SK-N-SH (cell line): ENCODE data around the gene IL18R1. TPM values are rescaled to one million over a fixed set of nuclear protein-coding genes. Genes with fewer than 3 reads are reported as not detected.

Source experiments
- CTCF ChIA-PET: fragments of 300-600, 350-600 bp; formaldehyde crosslinking; extraction: SDS; loops from one replicate; lab custom pipeline; 2021; lab: Yijun Ruan, JAX
- POLR2A ChIA-PET: fragments of 350-600 bp; sonication (Branson Sonifier 250); formaldehyde crosslinking; extraction: SDS; loops from one replicate; lab custom pipeline; 2020; ENCODE audit warnings: antibody characterized with exemption, inconsistent platforms; lab: Yijun Ruan, JAX
- DNase-seq: peaks from one replicate; pipeline ENCODE4 v3.0.0; 2012
- H2AFZ ChIP-seq: fragments of 200-600 bp; sonication (generic); 2 replicates; pipeline ENCODE4 v1.8.1; 2016; ENCODE audit warnings: antibody characterized with exemption, mild to moderate bottlenecking, low read depth
- H3F3A ChIP-seq: fragments of 200-600 bp; sonication (generic); replicated peaks from 2 replicates; pipeline ENCODE3; 2016; ENCODE audit warnings: antibody characterized with exemption, mild to moderate bottlenecking; ENCODE audit not compliant: insufficient read depth
- H3K27ac ChIP-seq, 2 experiments: fragments of 200-500 bp in 1 of 2; fragments of 200-600 bp in 1 of 2; sonication (Bioruptor generic) in 1 of 2; sonication (generic), shearing (Covaris generic) in 1 of 2; 2 replicates each; pipeline versions ENCODE4 v1.5.1 to v1.6.1; 2014 to 2016; ENCODE audit warnings: low read depth in 2 of 2, inconsistent platforms in 1 of 2, low read length in 1 of 2, mild to moderate bottlenecking in 1 of 2, mixed read lengths in 1 of 2
- H3K27me3 ChIP-seq: fragments of 200-600 bp; sonication (generic), shearing (Covaris generic); 2 replicates; pipeline ENCODE4 v1.6.1; 2016; ENCODE audit warnings: mixed run types; ENCODE audit not compliant: insufficient read depth
- H3K36me3 ChIP-seq, 2 experiments: fragments of 200-500 bp in 1 of 2; fragments of 200-600 bp in 1 of 2; sonication (Bioruptor generic) in 1 of 2; sonication (generic) in 1 of 2; replicated peaks in 1 of 2; 2 replicates each; pipeline versions ENCODE3 to v1.5.1; 2014 to 2016; ENCODE audit warnings: low read length in 1 of 2, mild to moderate bottlenecking in 1 of 2; ENCODE audit not compliant: insufficient read depth in 2 of 2, control insufficient read depth in 1 of 2
- H3K4me1 ChIP-seq, 2 experiments: fragments of 200-500 bp in 1 of 2; fragments of 200-600 bp in 1 of 2; sonication (Bioruptor generic) in 1 of 2; sonication (generic), shearing (Covaris generic) in 1 of 2; 2 replicates each; pipeline versions ENCODE4 v1.5.1 to v1.6.1; 2014 to 2016; ENCODE audit warnings: low read depth in 1 of 2, low read length in 1 of 2, mixed run types in 1 of 2; ENCODE audit not compliant: insufficient read depth in 2 of 2, control insufficient read depth in 1 of 2
- H3K4me2 ChIP-seq: fragments of 200-600 bp; sonication (generic), shearing (Covaris generic); 2 replicates; pipeline ENCODE4 v1.6.1; 2017; ENCODE audit warnings: mixed run types
- H3K4me3 ChIP-seq, 2 experiments: fragments of 200-500 bp in 1 of 2; fragments of 200-600 bp in 1 of 2; sonication (Bioruptor generic) in 1 of 2; sonication (generic), shearing (Covaris generic) in 1 of 2; 2 replicates each; pipeline versions ENCODE4 v1.5.1 to v1.8.1; 2014 to 2016; ENCODE audit warnings: low read depth in 2 of 2, inconsistent platforms in 1 of 2, low read length in 1 of 2, mild to moderate bottlenecking in 1 of 2, mixed read lengths in 1 of 2, moderate library complexity in 1 of 2
- H3K79me2 ChIP-seq: fragments of 200-600 bp; sonication (generic); 2 replicates; pipeline ENCODE4 v1.8.1; 2017; ENCODE audit warnings: mild to moderate bottlenecking; ENCODE audit not compliant: insufficient read depth
- H3K9ac ChIP-seq: fragments of 200-600 bp; sonication (generic); 2 replicates; pipeline ENCODE4 v1.6.1; 2017; ENCODE audit warnings: mixed run types
- H3K9me2 ChIP-seq: fragments of 200-600 bp; sonication (generic); 2 replicates; pipeline ENCODE4 v1.6.1; 2017; ENCODE audit warnings: mixed run types
- H3K9me3 ChIP-seq: fragments of 200-600 bp; sonication (generic); 2 replicates; pipeline ENCODE4 v1.6.1; 2017; ENCODE audit warnings: mixed run types, mild to moderate bottlenecking, moderate library complexity
- H4K20me1 ChIP-seq: fragments of 200-600 bp; sonication (generic); 2 replicates; pipeline ENCODE4 v1.6.1; 2017; ENCODE audit warnings: mild to moderate bottlenecking, mixed run types; ENCODE audit not compliant: insufficient read depth
- CHD2 ChIP-seq: fragments of 150-350 bp; IDR thresholded peaks from 2 replicates; pipeline ENCODE4 v1.6.1; 2018; ENCODE audit warnings: low read length; ENCODE audit not compliant: partially characterized antibody
- CTCF ChIP-seq: fragments of 200-600 bp; sonication (generic); IDR thresholded peaks from 2 replicates; pipeline ENCODE4 v1.6.1; 2017; ENCODE audit warnings: antibody characterized with exemption, mild to moderate bottlenecking, moderate library complexity
- FOXJ3 ChIP-seq: sonication (generic); formaldehyde crosslinking; IDR thresholded peaks from 2 replicates; pipeline ENCODE4 v1.5.1; 2020; ENCODE audit warnings: mild to moderate bottlenecking, missing genetic modification reagents
- GABPA ChIP-seq: IDR thresholded peaks from 2 replicates; pipeline ENCODE4 v1.4.0; 2012; ENCODE audit warnings: low read depth, mild to moderate bottlenecking
- GATA2 ChIP-seq: sonication (generic); formaldehyde crosslinking; IDR thresholded peaks from 2 replicates; pipeline ENCODE4 v1.5.0; 2020; ENCODE audit warnings: mild to moderate bottlenecking, missing genetic modification reagents
- IRF3 ChIP-seq: fragments of 150-350 bp; IDR thresholded peaks from 2 replicates; pipeline ENCODE4 v1.6.1; 2016; ENCODE audit warnings: mild to moderate bottlenecking, low read depth, low read length
- JUND ChIP-seq: IDR thresholded peaks from 2 replicates; pipeline ENCODE4 v1.4.0; 2012
- MXI1 ChIP-seq: IDR thresholded peaks from 2 replicates; pipeline ENCODE4 v1.6.1; 2012; ENCODE audit warnings: mild to moderate bottlenecking, low read depth, low read length, improper control_type of control experiment
- NRF1 ChIP-seq: IDR thresholded peaks from 2 replicates; pipeline ENCODE4 v1.6.1; 2012; ENCODE audit warnings: low read depth, mild to moderate bottlenecking, low read length
- PBX3 ChIP-seq: IDR thresholded peaks from 2 replicates; pipeline ENCODE4; 2012
- RAD21 ChIP-seq: IDR thresholded peaks from 2 replicates; pipeline ENCODE4 v1.6.1; 2012; ENCODE audit warnings: mild to moderate bottlenecking, low read length
- RCOR1 ChIP-seq: fragments of 150-350 bp; IDR thresholded peaks from 2 replicates; pipeline ENCODE4 v1.6.1; 2017; ENCODE audit warnings: antibody characterized with exemption, low read length
- SIN3A ChIP-seq: IDR thresholded peaks from 2 replicates; pipeline ENCODE4 v1.6.1; 2012; ENCODE audit warnings: low read depth, mild to moderate bottlenecking, low read length, moderate library complexity, borderline replicate concordance
- TAF1 ChIP-seq: IDR thresholded peaks from 2 replicates; pipeline ENCODE4 v1.6.1; 2012; ENCODE audit warnings: low read depth, mild to moderate bottlenecking, low read length, moderate library complexity, borderline replicate concordance
- TCF12 ChIP-seq: IDR thresholded peaks from 2 replicates; pipeline ENCODE4 v1.4.0; 2012
- TEAD4 ChIP-seq: IDR thresholded peaks from 2 replicates; pipeline ENCODE4 v1.4.0; 2012; ENCODE audit warnings: mild to moderate bottlenecking, borderline replicate concordance; ENCODE audit not compliant: insufficient read depth
- USF1 ChIP-seq: IDR thresholded peaks from 2 replicates; pipeline ENCODE4 v1.4.0; 2012; ENCODE audit warnings: low read depth, borderline replicate concordance
- USF2 ChIP-seq: fragments of 150-350 bp; IDR thresholded peaks from 2 replicates; pipeline ENCODE4 v1.6.1; 2017; ENCODE audit warnings: antibody characterized with exemption, low read length, low read depth, borderline replicate concordance
- YY1 ChIP-seq: IDR thresholded peaks from 2 replicates; pipeline ENCODE4 v1.4.0; 2012; ENCODE audit warnings: low read depth, mild to moderate bottlenecking
- ZBTB33 ChIP-seq: IDR thresholded peaks from 2 replicates; pipeline ENCODE4 v1.4.0; 2012; ENCODE audit warnings: low read depth, borderline replicate concordance
- WGBS: methylation state at CpG from one replicate; pipeline ENCODE4 v1.1.6; 2017; ENCODE audit warnings: low lambda C conversion rate; 5-methylcytosine and 5-hydroxymethylcytosine counted together
- polyA plus RNA-seq, 3 experiments: library from polyadenylated mRNA; depleted of rRNA; stranded (reverse); fragments of >200 nt; gene quantifications; 2 replicates each; pipeline ENCODE4 v1.2.3, GENCODE V29; 2012

IL18R1 gene
- polyA plus RNA-seq, 1 of the 3 experiments (the other 2 are of a cell fraction), result not detected

- TF ChIP-seq FOXJ3 (CRISPR knock-in tag) (no peak), TAF1 (no peak)
Measured at GRCh38 chr2:102315921-102316320, 39.7 kb upstream of the IL18R1 start (continued).

- 3% methylated on average over 2 of the region's 2 CpGs for WGBS
- no peak overlapping the region for H3K9ac ChIP-seq
- no peak overlapping the region for H3K27ac ChIP-seq
- no peaks in the 10 kb centered on the region for H3F3A ChIP-seq
- H3K9me3 ChIP-seq, result no peaks in the 10 kb centered on the region
- H3K36me3 ChIP-seq, result no peaks in the 10 kb centered on the region
- ChIA-PET CTCF (no interaction called here), POLR2A (no interaction called here)
- no peak for TF ChIP-seq FOXJ3 (CRISPR knock-in tag)
- TF ChIP-seq IRF3, result no peak
- no peak for TF ChIP-seq CHD2
- TF ChIP-seq NRF1, result no peak
- TF ChIP-seq SIN3A, result no peak
- TF ChIP-seq USF1, result no peak
- H3K9me2 ChIP-seq, result no peaks in the 10 kb centered on the region
- no peak overlapping the region for H3K4me3 ChIP-seq
- no peaks in the 10 kb centered on the region for H4K20me1 ChIP-seq
- H3K4me1 ChIP-seq, result no peaks in the 10 kb centered on the region
- no peak for DNase-seq
- no peaks in the 10 kb centered on the region for H3K79me2 ChIP-seq
- no peaks in the 10 kb centered on the region; the same call in 1 of the 2 replicates for H3K27me3 ChIP-seq
- H3K4me2 ChIP-seq, result no peak overlapping the region
- H2AFZ ChIP-seq, result no peak overlapping the region
Measured at GRCh38 chr2:102317715-102318114, 37.9 kb upstream of the IL18R1 start.

GRCh38 chr2:102318437-102318836, 37.2 kb upstream of the IL18R1 start:
- Histone ChIP-seq H3K4me1 (no peaks in the 10 kb centered on the region), H3F3A (no peaks in the 10 kb centered on the region), H3K9ac (no peak overlapping the region), H3K4me2 (no peak overlapping the region), H3K27me3 (no peaks in the 10 kb centered on the region; the same call in 1 of the 2 replicates), H3K27ac (no peak overlapping the region), H4K20me1 (no peaks in the 10 kb centered on the region), H3K9me3 (no peaks in the 10 kb centered on the region), H3K36me3 (no peaks in the 10 kb centered on the region), H3K9me2 (no peaks in the 10 kb centered on the region), H3K4me3 (no peak overlapping the region), H3K79me2 (no peaks in the 10 kb centered on the region), H2AFZ (no peak overlapping the region)
- POLR2A ChIA-PET, result no interaction called here
- TF ChIP-seq PBX3 (no peak), CTCF (no peak), RAD21 (no peak), TEAD4 (no peak), JUND (no peak), NRF1 (no peak), RCOR1 (no peak), TCF12 (no peak), ZBTB33 (no peak), GABPA (no peak), MXI1 (no peak), GATA2 (no peak), USF2 (no peak), YY1 (no peak)
- CTCF ChIA-PET, result interaction anchor here (0.7 kb wide), 1 partner anchor 35 kb away, joined by 3 read pairs; no protein-coding TSS in a partner anchor
- 4% methylated on average over 2 of the region's 2 CpGs for WGBS
- DNase-seq, result no peak
